GM23338 (cell line): ENCODE measurements around the gene UBE2F. TPM values are rescaled to one million over a fixed set of nuclear protein-coding genes. Genes with fewer than 3 reads are reported as not detected.

Experiments used
- ATAC-seq: fragments of 200-7000 bp; cut with Tn5 transposase; 3 replicates; pipeline ENCODE4 v1.9.1; 2020
- DNase-seq: peaks from one replicate; pipeline ENCODE4 v3.0.0-alpha.2; 2015; ENCODE audit warnings: low spot score
- H2AFZ ChIP-seq: fragments of 200-600 bp; sonication (generic); 2 replicates; pipeline ENCODE4 v1.8.0; 2016; ENCODE audit warnings: antibody characterized with exemption, mild to moderate bottlenecking, moderate library complexity
- H3F3A ChIP-seq: fragments of 200-600 bp; sonication (generic); replicated peaks from 2 replicates; pipeline ENCODE4 v1.8.0; 2017; ENCODE audit warnings: antibody characterized with exemption, mixed run types, low read depth
- H3K27ac ChIP-seq: fragments of 200-600 bp; sonication (generic); 2 replicates; pipeline ENCODE4 v1.6.1; 2016; ENCODE audit warnings: low read depth
- H3K27me3 ChIP-seq: fragments of 200-600 bp; sonication (generic); 2 replicates; pipeline ENCODE4 v1.8.0; 2016; ENCODE audit warnings: mild to moderate bottlenecking, mixed run types, moderate library complexity; ENCODE audit not compliant: insufficient read depth
- H3K36me3 ChIP-seq: fragments of 200-600 bp; sonication (generic); 2 replicates; pipeline ENCODE4 v1.8.0; 2016; ENCODE audit warnings: mild to moderate bottlenecking; ENCODE audit not compliant: insufficient read depth
- H3K4me1 ChIP-seq: fragments of 200-600 bp; sonication (generic); 2 replicates; pipeline ENCODE4 v1.8.0; 2016; ENCODE audit warnings: mild to moderate bottlenecking, moderate library complexity; ENCODE audit not compliant: insufficient read depth
- H3K4me2 ChIP-seq: fragments of 200-600 bp; sonication (generic); 2 replicates; pipeline ENCODE4 v1.7.1; 2017; ENCODE audit warnings: mixed run types
- H3K4me3 ChIP-seq: fragments of 200-600 bp; sonication (generic); 2 replicates; pipeline ENCODE4 v1.6.1; 2016; ENCODE audit warnings: mixed run types
- H3K79me2 ChIP-seq: fragments of 200-600 bp; sonication (generic); replicated peaks from 2 replicates; pipeline ENCODE4 v1.8.0; 2017; ENCODE audit warnings: mild to moderate bottlenecking; ENCODE audit not compliant: insufficient read depth
- H3K9me2 ChIP-seq: fragments of 200-600 bp; sonication (generic); 2 replicates; pipeline ENCODE4 v1.8.0; 2017; ENCODE audit not compliant: insufficient read depth
- H4K20me1 ChIP-seq: fragments of 200-600 bp; sonication (generic); replicated peaks from 2 replicates; pipeline ENCODE4 v1.8.0; 2017; ENCODE audit warnings: mild to moderate bottlenecking; ENCODE audit not compliant: insufficient read depth
- H3K27ac Mint-ChIP-seq: 2 replicates; pipeline ENCODE4 v1.8.0; 2020; ENCODE audit warnings: inconsistent platforms, mild to moderate bottlenecking, moderate library complexity, mixed read lengths
- H3K27me3 Mint-ChIP-seq: 3 replicates; pipeline ENCODE4 v1.8.0; 2022; ENCODE audit warnings: low read depth, mild to moderate bottlenecking, moderate library complexity, mixed read lengths, inconsistent platforms; ENCODE audit not compliant: insufficient read depth, poor library complexity
- H3K36me3 Mint-ChIP-seq: 3 replicates; pipeline ENCODE4 v1.8.0; 2021; ENCODE audit warnings: low read depth, mild to moderate bottlenecking, inconsistent platforms, moderate library complexity, mixed read lengths
- H3K4me1 Mint-ChIP-seq: 3 replicates; pipeline ENCODE4 v1.8.0; 2020; ENCODE audit warnings: mild to moderate bottlenecking, inconsistent platforms, mixed read lengths
- H3K4me3 Mint-ChIP-seq: 3 replicates; pipeline ENCODE4 v1.8.0; 2021; ENCODE audit warnings: moderate library complexity, mild to moderate bottlenecking, inconsistent platforms, mixed read lengths
- H3K9me3 Mint-ChIP-seq: 3 replicates; pipeline ENCODE4 v1.8.0; 2020; ENCODE audit warnings: moderate library complexity, mild to moderate bottlenecking, inconsistent platforms, mixed read lengths
- EZH2 ChIP-seq: fragments of 200-600 bp; sonication (generic); IDR thresholded peaks from one replicate; pipeline ENCODE4 v1.8.0; 2017; ENCODE audit warnings: antibody characterized with exemption, mild to moderate bottlenecking, low read depth; ENCODE audit not compliant: unreplicated experiment
- JUNB ChIP-seq: IDR thresholded peaks from one replicate; pipeline ENCODE4 v1.6.1; 2016; ENCODE audit warnings: antibody characterized with exemption; ENCODE audit not compliant: unreplicated experiment
- POLR2AphosphoS5 ChIP-seq: IDR thresholded peaks from 2 replicates; pipeline ENCODE4 v1.6.1; 2016; ENCODE audit warnings: antibody characterized with exemption, low read depth
- STAT1 ChIP-seq: IDR thresholded peaks from one replicate; pipeline ENCODE4 v1.6.1; 2016; ENCODE audit warnings: antibody characterized with exemption; ENCODE audit not compliant: unreplicated experiment
- ZNF114 ChIP-seq: fragments of 250-450 bp; sonication (Bioruptor Pico); IDR thresholded peaks from 2 replicates; pipeline ENCODE4 v1.5.0; 2020; ENCODE audit warnings: mild to moderate bottlenecking, moderate library complexity
- polyA plus RNA-seq: library from polyadenylated mRNA; unstranded; fragments of >200 nt; fragmentation: Nextera tagmentation; extraction: Ambion mirVana; gene quantifications from 2 replicates; pipeline ENCODE4 v1.2.1, GENCODE V29; 2016
- total RNA-seq: library from RNA; depleted of rRNA; stranded (reverse); fragments of >200 nt; shearing (Covaris generic); gene quantifications from 2 replicates; pipeline ENCODE4 v1.2.3, GENCODE V29; 2014
- TF ChIP-seq, protein P1 (sequence below): fragments of 250-450 bp; sonication (Bioruptor Pico); IDR thresholded peaks from 2 replicates; pipeline ENCODE4 v1.5.0; 2020; ENCODE audit warnings: mild to moderate bottlenecking, moderate library complexity
- TF ChIP-seq, protein P2 (sequence below): IDR thresholded peaks from 2 replicates; pipeline ENCODE4 v1.6.1; 2016; ENCODE audit warnings: antibody characterized with exemption

The UBE2F gene
- total and polyA plus RNA-seq, 2 experiments from 2014 or later, result 98.2 to 106 TPM

DNA sequence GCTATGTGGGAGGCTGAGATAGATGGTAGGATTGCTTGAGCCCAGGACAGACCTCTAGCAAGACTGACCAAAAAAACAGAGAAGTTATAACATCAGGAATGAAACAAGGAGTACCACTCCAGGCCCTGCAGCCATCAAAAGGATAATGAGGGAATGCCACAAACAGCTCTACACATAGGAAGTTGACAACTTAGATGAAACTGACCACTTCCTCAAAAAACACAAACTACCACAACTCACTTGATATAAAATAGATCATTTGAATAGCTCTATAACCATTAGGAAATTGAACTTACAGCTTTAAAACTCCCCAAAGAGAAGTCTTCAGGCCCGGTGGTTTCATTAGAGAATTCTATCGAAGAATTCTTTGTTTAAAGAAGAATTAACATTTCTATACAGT, 120.4 kb downstream of the UBE2F start (continued):
- TF ChIP-seq, protein P1, sequence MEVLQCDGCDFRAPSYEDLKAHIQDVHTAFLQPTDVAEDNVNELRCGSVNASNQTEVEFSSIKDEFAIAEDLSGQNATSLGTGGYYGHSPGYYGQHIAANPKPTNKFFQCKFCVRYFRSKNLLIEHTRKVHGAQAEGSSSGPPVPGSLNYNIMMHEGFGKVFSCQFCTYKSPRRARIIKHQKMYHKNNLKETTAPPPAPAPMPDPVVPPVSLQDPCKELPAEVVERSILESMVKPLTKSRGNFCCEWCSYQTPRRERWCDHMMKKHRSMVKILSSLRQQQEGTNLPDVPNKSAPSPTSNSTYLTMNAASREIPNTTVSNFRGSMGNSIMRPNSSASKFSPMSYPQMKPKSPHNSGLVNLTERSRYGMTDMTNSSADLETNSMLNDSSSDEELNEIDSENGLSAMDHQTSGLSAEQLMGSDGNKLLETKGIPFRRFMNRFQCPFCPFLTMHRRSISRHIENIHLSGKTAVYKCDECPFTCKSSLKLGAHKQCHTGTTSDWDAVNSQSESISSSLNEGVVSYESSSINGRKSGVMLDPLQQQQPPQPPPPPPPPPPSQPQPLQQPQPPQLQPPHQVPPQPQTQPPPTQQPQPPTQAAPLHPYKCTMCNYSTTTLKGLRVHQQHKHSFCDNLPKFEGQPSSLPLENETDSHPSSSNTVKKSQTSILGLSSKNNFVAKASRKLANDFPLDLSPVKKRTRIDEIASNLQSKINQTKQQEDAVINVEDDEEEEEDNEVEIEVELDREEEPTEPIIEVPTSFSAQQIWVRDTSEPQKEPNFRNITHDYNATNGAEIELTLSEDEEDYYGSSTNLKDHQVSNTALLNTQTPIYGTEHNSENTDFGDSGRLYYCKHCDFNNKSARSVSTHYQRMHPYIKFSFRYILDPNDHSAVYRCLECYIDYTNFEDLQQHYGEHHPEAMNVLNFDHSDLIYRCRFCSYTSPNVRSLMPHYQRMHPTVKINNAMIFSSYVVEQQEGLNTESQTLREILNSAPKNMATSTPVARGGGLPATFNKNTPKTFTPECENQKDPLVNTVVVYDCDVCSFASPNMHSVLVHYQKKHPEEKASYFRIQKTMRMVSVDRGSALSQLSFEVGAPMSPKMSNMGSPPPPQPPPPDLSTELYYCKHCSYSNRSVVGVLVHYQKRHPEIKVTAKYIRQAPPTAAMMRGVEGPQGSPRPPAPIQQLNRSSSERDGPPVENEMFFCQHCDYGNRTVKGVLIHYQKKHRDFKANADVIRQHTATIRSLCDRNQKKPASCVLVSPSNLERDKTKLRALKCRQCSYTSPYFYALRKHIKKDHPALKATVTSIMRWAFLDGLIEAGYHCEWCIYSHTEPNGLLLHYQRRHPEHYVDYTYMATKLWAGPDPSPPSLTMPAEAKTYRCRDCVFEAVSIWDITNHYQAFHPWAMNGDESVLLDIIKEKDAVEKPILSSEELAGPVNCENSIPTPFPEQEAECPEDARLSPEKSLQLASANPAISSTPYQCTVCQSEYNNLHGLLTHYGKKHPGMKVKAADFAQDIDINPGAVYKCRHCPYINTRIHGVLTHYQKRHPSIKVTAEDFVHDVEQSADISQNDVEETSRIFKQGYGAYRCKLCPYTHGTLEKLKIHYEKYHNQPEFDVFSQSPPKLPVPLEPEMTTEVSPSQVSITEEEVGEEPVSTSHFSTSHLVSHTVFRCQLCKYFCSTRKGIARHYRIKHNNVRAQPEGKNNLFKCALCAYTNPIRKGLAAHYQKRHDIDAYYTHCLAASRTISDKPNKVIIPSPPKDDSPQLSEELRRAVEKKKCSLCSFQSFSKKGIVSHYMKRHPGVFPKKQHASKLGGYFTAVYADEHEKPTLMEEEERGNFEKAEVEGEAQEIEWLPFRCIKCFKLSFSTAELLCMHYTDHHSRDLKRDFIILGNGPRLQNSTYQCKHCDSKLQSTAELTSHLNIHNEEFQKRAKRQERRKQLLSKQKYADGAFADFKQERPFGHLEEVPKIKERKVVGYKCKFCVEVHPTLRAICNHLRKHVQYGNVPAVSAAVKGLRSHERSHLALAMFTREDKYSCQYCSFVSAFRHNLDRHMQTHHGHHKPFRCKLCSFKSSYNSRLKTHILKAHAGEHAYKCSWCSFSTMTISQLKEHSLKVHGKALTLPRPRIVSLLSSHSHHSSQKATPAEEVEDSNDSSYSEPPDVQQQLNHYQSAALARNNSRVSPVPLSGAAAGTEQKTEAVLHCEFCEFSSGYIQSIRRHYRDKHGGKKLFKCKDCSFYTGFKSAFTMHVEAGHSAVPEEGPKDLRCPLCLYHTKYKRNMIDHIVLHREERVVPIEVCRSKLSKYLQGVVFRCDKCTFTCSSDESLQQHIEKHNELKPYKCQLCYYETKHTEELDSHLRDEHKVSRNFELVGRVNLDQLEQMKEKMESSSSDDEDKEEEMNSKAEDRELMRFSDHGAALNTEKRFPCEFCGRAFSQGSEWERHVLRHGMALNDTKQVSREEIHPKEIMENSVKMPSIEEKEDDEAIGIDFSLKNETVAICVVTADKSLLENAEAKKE (CRISPR knock-in tag), result no peak

DNA sequence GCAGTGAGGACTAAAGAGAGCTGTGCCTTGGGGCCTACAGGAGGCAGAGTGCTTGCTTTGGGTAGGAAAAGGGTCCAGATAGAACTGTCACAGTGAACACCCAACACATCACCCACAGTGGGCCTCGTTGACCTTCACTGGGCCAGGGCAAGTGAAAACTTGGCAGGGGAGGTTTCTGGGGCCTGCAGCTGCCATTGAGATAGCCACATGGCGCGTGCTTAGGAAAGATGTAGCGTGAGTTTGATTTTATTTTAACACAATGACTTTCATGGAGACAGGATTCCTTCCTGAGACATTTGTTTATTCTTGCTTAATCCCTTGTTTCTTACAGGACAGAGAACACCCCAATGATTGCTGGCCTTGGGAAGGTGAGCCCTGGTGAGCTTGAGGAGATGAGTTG, 124.1 kb downstream of the UBE2F start:
- no peak overlapping the region for H3K27ac Mint-ChIP-seq
- peaks cover 69% of the 10 kb centered on the region for H3K36me3 Mint-ChIP-seq
- H3K4me1 Mint-ChIP-seq, result peaks cover 22% of the 10 kb centered on the region
- TF ChIP-seq, protein P2, sequence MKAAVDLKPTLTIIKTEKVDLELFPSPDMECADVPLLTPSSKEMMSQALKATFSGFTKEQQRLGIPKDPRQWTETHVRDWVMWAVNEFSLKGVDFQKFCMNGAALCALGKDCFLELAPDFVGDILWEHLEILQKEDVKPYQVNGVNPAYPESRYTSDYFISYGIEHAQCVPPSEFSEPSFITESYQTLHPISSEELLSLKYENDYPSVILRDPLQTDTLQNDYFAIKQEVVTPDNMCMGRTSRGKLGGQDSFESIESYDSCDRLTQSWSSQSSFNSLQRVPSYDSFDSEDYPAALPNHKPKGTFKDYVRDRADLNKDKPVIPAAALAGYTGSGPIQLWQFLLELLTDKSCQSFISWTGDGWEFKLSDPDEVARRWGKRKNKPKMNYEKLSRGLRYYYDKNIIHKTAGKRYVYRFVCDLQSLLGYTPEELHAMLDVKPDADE, result no peak
- TF ChIP-seq ZNF114 (CRISPR knock-in tag), result no peak
- TF ChIP-seq, protein P1 (CRISPR knock-in tag), result no peak
- no peak for TF ChIP-seq EZH2
- TF ChIP-seq POLR2AphosphoS5, result no peak
- no peak for TF ChIP-seq JUNB
- no peak for TF ChIP-seq STAT1

More for the DNA sequence above, 124.1 kb downstream of the UBE2F start:
- Histone ChIP-seq H2AFZ (no peak overlapping the region), H3K4me3 (no peak overlapping the region), H3K4me2 (no peak overlapping the region), H4K20me1 (no peaks in the 10 kb centered on the region; the same call in 1 of the 2 replicates), H3K36me3 (peaks cover 10% of the 10 kb centered on the region), H3K4me1 (peaks cover 12% of the 10 kb centered on the region), H3K9me2 (no peaks in the 10 kb centered on the region), H3K27me3 (no peaks in the 10 kb centered on the region), H3F3A (0 out of 2 replicates have a peak, but pooled peaks cover 11% of the 10 kb centered on the region), H3K27ac (0 out of 2 replicates have a peak overlapping the region, but pooled peaks have one; percentile 50), H3K79me2 (no peaks in the 10 kb centered on the region)
- DNase-seq (no peak), ATAC-seq (no peak)
- Mint-ChIP-seq H3K27me3 (peaks cover 16% of the 10 kb centered on the region), H3K9me3 (no peaks in the 10 kb centered on the region; the same call in 2 of the 3 replicates), H3K4me3 (no peak overlapping the region)
